ENCODE measurements around the gene PSMC5. TPM values are rescaled to one million over a fixed set of nuclear protein-coding genes. Genes with fewer than 3 reads are reported as not detected.

The PSMC5 gene
- total RNA-seq (2021), result 178 and 183 TPM in 2 replicates
- long read RNA-seq, transcript PSMC5-201 (12 exons, 1,579 nt), result major isoform, 1,320 of 1,491 reads
- long read RNA-seq, transcript PSMC5-203 (12 exons, 1,680 nt), result minor isoform, 59 of 1,491 reads
- long read RNA-seq, transcript PSMC5-212 (11 exons, 1,474 nt), result minor isoform, 17 of 1,491 reads
- long read RNA-seq, partial matches to known transcripts, result 17 of 1,491 reads
- long read RNA-seq, other reads (novel, unspliced or antisense), result 77 of 1,491 reads

- Mint-ChIP-seq H3K27me3 (ENCODE audit: low read depth) (no peaks in the 10 kb centered on the region; the same call in 1 of the 2 replicates), H3K36me3 (ENCODE audit: insufficient read depth in 1 of 3, low read depth in 3 of 3) (peaks cover 70 to 96% (median 76%) of the 10 kb centered on the region in 3 experiments), H3K27ac (peak within 1 kb of the TSS; percentile 100), H3K4me3 (peak within 1 kb of the TSS; percentile 99 to 100), H3K9me3 (no peaks in the 10 kb centered on the region; a peak in 1 of 5 replicates), H3K4me1 (peaks cover 12 to 16% of the 10 kb centered on the region in 2 experiments)
- no peaks in the 10 kb centered on the region for H3K9me3 ChIP-seq (ENCODE audit: control insufficient read depth, low read depth, low read length)
- H3K79me1 ChIP-seq (ENCODE audit: insufficient read depth, low read depth, low read length, poor library complexity, severe bottlenecking), result peaks cover 3% of the 10 kb centered on the region
- peak; percentile 98 for DNase-seq
- peak within 1 kb of the TSS; percentile 99 for H3K18ac ChIP-seq (ENCODE audit: insufficient read length, low read depth, low read length)
- H2BK5ac ChIP-seq (ENCODE audit: insufficient read length, low read length), result peak within 1 kb of the TSS; percentile 98
- peak within 1 kb of the TSS; percentile 75 for H3K27ac ChIP-seq (ENCODE audit: insufficient read length, low read depth, low read length)
- no peaks in the 10 kb centered on the region for H3K27me3 ChIP-seq (ENCODE audit: insufficient read depth, low read length)
- no peak within 1 kb of the TSS for H2BK120ac ChIP-seq (ENCODE audit: low read depth, low read length, poor library complexity, severe bottlenecking)
- H3K23ac ChIP-seq (ENCODE audit: insufficient read length, low read depth, low read length), result no peak within 1 kb of the TSS
- peak within 1 kb of the TSS; percentile 86 for H4K5ac ChIP-seq (ENCODE audit: insufficient read length, low read depth, low read length)
- peak; percentile 64 for TF ChIP-seq CTCF (conservative IDR thresholded peaks at IDR 0.05)
- peak within 1 kb of the TSS; percentile 99 for H3K14ac ChIP-seq (ENCODE audit: insufficient read depth, low read length)
- no peak within 1 kb of the TSS for H2BK15ac ChIP-seq (ENCODE audit: low read depth, low read length)
- peaks cover 6% of the 10 kb centered on the region for H3K23me2 ChIP-seq (ENCODE audit: insufficient read length, low read depth, low read length, poor library complexity, severe bottlenecking)
- H3K4me2 ChIP-seq (ENCODE audit: insufficient read depth, insufficient read length, low read length), result peak within 1 kb of the TSS; percentile 69
- no peaks in the 10 kb centered on the region for H3K4me1 ChIP-seq (ENCODE audit: insufficient read depth, low read length)
- no peak within 1 kb of the TSS for H2BK20ac ChIP-seq (ENCODE audit: low read depth, low read length, poor library complexity, severe bottlenecking)
- peak within 1 kb of the TSS; percentile 15 for H3K56ac ChIP-seq (ENCODE audit: insufficient read length, low read depth, low read length)
- no peak within 1 kb of the TSS for H2AK5ac ChIP-seq (ENCODE audit: insufficient read length, low read length)
- H3K9ac ChIP-seq (ENCODE audit: extremely low read depth, insufficient read length, low read length), result peak within 1 kb of the TSS; percentile 94
- no CpG with 5 or more reads among the region's 58 CpGs for WGBS (ENCODE audit: extremely low coverage, insufficient read length, low lambda C conversion rate)
- no peak within 1 kb of the TSS for H4K8ac ChIP-seq (replicated peaks; ENCODE audit: insufficient read length, low read depth, low read length)
- H3T11ph ChIP-seq (ENCODE audit: low read length), result peak within 1 kb of the TSS; percentile 94
- H4K20me1 ChIP-seq (ENCODE audit: control insufficient read depth, insufficient read depth, insufficient read length), result no peaks in the 10 kb centered on the region
- H4K91ac ChIP-seq (ENCODE audit: insufficient read length, low read depth, low read length), result no peak within 1 kb of the TSS
- H2BK12ac ChIP-seq (ENCODE audit: insufficient read length, low read depth, low read length), result peak within 1 kb of the TSS; percentile 65
- no peak within 1 kb of the TSS for H3K4ac ChIP-seq (ENCODE audit: low read depth, low read length)
- peak within 1 kb of the TSS; percentile 24 for H2AFZ ChIP-seq (ENCODE audit: low read length)
- peaks cover 8% of the 10 kb centered on the region; the same call in 1 of the 2 replicates for H3K79me2 ChIP-seq (ENCODE audit: insufficient read depth, low read length)
Observed at GRCh38 chr17:63827002-63827800, at the start of gene PSMC5, which contains the start of gene FTSJ3. Gene PSMC5 (plus strand): TSS chr17:63827431. CDS start chr17:63827491, 60 bp downstream. Gene FTSJ3 (minus strand): TSS chr17:63827663. CDS start chr17:63826902, 761 bp downstream.

All from H9 (cell line).